D721Med (cell line): ENCODE results near the gene KLHL1.

Source experiments
- DNase-seq: peaks from one replicate; pipeline ENCODE4 v3.0.0; 2011; ENCODE audit warnings: low spot score; ENCODE audit not compliant: insufficient read length
- FAIRE-seq: peaks from 2 replicates; lab custom pipeline; 2011; peaks lifted over from hg19 to GRCh38; lab: Jason Lieb, UNC
- TF ChIP-seq, protein P1 (sequence below): IDR thresholded peaks from 2 replicates; pipeline ENCODE4 v1.5.1; 2012; ENCODE audit warnings: mild to moderate bottlenecking, control low read depth; ENCODE audit not compliant: insufficient read depth; ENCODE audit errors: missing control alignments

The KLHL1 gene

DNA sequence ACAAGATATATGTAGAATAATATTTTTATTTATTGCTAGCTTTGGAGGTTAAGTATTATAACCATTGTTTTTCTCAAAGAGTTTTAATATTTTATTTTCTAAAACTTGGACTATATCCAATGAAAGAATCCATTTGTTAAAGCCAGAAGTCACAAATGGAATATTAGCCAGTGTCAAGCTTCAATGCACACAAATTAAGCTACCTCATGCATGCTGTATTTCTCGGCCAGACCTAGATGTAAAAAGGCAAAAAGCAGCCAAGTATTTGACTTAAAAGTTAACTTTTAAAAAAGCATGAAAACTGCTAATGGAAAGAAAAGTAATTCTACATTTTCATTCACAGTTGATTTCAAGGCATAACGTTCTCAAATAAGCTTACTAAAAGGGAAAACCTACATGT lies 160.7 kb downstream of the KLHL1 start:
- TF ChIP-seq, protein P1, sequence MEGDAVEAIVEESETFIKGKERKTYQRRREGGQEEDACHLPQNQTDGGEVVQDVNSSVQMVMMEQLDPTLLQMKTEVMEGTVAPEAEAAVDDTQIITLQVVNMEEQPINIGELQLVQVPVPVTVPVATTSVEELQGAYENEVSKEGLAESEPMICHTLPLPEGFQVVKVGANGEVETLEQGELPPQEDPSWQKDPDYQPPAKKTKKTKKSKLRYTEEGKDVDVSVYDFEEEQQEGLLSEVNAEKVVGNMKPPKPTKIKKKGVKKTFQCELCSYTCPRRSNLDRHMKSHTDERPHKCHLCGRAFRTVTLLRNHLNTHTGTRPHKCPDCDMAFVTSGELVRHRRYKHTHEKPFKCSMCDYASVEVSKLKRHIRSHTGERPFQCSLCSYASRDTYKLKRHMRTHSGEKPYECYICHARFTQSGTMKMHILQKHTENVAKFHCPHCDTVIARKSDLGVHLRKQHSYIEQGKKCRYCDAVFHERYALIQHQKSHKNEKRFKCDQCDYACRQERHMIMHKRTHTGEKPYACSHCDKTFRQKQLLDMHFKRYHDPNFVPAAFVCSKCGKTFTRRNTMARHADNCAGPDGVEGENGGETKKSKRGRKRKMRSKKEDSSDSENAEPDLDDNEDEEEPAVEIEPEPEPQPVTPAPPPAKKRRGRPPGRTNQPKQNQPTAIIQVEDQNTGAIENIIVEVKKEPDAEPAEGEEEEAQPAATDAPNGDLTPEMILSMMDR, result no peak
- FAIRE-seq (no peak), DNase-seq (no peak)

DNA sequence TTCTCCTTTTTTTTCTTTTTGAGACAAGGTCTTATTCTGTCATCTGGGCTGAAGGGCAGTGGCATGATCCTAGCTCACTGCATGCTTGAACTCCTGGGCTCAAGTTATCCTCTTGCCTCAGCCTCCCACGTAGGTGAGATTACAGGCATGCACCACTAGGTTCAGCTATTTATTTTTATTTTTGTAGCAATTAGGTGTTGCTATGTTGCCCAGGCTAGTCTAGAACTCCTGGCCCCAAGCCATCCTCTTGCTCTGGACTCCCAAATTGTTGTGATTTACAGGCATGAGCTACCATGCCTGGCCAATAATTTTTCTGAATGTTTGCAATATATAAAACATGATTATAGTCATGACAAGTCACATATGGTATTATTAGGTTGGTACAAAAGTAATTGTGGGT lies 161.7 kb downstream of the KLHL1 start:
- FAIRE-seq (no peak), DNase-seq (no peak)
- TF ChIP-seq, protein P1, result no peak

DNA sequence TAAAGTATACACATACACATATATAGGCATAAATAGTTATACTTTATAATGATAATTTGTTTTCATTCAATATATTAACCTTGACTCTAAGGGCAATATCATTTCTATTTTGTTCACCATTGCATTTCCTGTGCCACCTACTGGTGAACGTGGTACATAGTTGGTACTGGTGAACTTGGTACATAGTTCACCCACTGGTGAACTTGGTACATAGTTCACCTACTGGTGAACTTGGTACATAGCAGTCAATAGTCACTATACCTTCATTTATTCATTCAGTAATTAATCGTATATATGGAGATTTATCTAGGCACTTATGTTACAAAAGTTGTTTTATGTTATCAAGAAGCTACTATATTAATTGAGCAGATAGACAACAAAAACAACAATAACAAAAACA lies 173.2 kb downstream of the KLHL1 start:
- no peak for DNase-seq
- peak; percentile 77 for FAIRE-seq
- TF ChIP-seq, protein P1, result peak; percentile 54

DNA sequence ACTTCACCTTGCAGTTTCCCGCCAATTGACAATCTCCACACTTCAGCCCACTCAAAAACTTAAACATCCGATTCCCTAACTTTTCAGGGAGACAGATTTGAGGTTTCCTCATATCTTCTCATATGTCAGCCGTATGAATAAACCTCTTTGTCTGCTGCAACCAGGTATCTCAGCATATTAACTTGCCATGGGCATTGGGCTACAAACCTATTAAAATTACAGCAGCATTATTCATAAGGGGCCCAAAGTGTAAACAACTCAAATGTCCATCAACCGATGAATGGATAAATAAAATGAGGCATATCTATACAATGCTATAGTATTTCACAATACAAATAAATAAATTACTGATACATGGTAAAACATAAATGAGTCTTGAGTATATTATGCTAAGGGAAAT lies 180.0 kb downstream of the KLHL1 start:
- FAIRE-seq (no peak), DNase-seq (no peak)
- TF ChIP-seq, protein P1, result no peak

DNA sequence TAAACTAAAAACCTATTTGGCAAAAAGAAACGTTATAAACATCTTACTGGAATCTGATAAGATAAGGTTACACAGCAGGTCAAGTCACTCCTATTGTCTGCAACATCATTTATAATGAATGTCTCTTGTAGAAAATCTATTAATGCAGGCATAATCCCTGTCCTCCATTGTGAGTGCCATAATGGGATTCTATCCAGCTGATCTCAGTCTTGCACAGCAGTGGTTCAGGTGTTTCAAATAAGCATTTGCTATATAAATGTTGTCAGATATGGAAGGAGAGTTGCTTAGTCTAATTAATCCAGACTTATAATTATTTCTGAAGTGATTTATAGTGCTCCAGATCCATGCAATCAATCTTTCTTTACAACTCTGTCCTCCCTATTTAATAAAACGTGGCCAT lies 187.1 kb downstream of the KLHL1 start:
- DNase-seq (no peak), FAIRE-seq (peak; percentile 81)
- TF ChIP-seq, protein P1, result no peak

DNA sequence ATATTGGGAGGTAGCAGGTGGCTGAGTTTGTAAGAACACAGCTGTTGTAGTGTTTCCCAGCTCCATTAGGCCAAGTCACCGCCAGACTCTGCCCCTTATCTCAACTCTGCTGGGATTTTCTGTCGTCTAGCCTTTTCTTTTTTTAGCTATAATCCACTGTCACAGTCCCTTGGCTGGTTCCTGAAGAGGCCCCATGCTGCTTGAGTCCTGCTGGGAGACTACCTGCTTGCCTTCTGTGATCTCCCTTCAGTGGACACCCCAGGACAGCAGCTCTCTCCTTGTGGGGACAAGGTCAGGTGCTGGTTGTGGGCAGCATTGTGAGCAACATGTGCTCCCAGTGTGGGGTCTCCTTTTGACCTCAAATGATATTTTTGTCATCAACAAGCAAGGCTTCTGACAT lies 195.6 kb downstream of the KLHL1 start:
- TF ChIP-seq, protein P1, result no peak
- FAIRE-seq (no peak), DNase-seq (no peak)

DNA sequence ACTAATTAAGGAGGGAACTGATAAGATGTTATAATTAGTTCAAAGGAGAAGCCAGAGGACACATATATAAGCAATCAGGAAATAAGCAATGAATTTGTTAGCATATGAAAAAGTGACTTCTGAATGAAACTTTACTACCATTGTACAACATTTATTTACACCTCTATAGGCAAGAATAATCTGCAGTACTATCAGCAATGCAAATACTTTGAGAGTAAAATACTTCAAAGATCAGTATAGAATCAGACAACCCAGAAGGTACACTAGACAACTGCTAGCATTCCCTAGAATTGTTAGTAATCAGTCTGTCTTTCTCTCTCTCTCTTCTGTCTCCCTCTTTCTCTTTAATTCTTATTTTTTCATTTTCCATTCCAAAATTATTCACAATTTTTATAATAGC lies 197.5 kb downstream of the KLHL1 start:
- no peak for DNase-seq

More for the DNA sequence above, 197.5 kb downstream of the KLHL1 start:
- no peak for FAIRE-seq
- TF ChIP-seq, protein P1, result no peak
